Measurements from ENCODE around the gene NPHS2.

Gene NPHS2

GRCh38 chr1:179575497-179576314, at the start of gene NPHS2:
Gene NPHS2 (minus strand): TSS chr1:179575948. CDS start chr1:179575864, 84 bp downstream.
- H3K27me3 ChIP-seq (replicated peaks) = peaks cover 18% of the 10 kb centered on the region
- in situ Hi-C loops (cut with HindIII; ENCODE audit: low pct_ligation_motif_present, low sequenced_read_pairs) = no loop called here
- TF ChIP-seq CTCF (IDR thresholded peaks at IDR 0.05; ENCODE audit: low read depth, low read length, missing control alignments) = no peak
- H3K36me3 ChIP-seq (replicated peaks) = no peaks in the 10 kb centered on the region
- H3K4me3 ChIP-seq (ENCODE audit: low read depth, low read length) = no peak within 1 kb of the TSS
- H3K27ac ChIP-seq = no peak within 1 kb of the TSS
- DNase-seq = no peak

DNA sequence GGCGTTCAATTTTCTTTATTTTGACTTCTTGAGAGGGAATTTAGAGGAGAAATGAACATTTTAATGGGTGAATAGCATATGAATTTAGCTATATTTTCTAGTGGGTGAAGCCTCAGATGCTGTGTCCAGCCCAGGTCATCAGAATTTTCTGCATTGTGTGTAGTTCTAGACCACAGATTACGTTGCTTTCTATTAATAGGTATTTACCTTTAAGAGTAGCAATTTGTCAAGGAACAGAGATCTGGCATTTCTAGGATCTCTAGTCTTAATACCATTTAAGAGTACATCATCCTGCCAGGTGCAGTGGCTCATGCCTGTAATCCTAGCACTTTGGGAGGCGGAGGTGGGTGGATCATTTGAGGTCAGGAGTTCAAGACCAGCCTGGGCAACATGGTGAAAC, 36.6 kb upstream of the NPHS2 start:
- TF ChIP-seq CTCF (IDR thresholded peaks at IDR 0.05; ENCODE audit: low read depth, low read length, missing control alignments) = no peak
- no peaks in the 10 kb centered on the region for H3K27me3 ChIP-seq (replicated peaks)
- H3K4me3 ChIP-seq (ENCODE audit: low read depth, low read length) = no peak overlapping the region
- DNase-seq = no peak
- H3K36me3 ChIP-seq (replicated peaks) = no peaks in the 10 kb centered on the region
- H3K27ac ChIP-seq = no peak overlapping the region
- in situ Hi-C loops (cut with HindIII; ENCODE audit: low pct_ligation_motif_present, low sequenced_read_pairs) = no loop called here

- TF ChIP-seq CTCF (IDR thresholded peaks at IDR 0.05; ENCODE audit: low read depth, low read length, missing control alignments) = no peak
- in situ Hi-C loops (cut with HindIII; ENCODE audit: low pct_ligation_motif_present, low sequenced_read_pairs) = no loop called here
- no peak overlapping the region for H3K27ac ChIP-seq
- no peaks in the 10 kb centered on the region for H3K27me3 ChIP-seq (replicated peaks)
- H3K36me3 ChIP-seq (replicated peaks) = no peaks in the 10 kb centered on the region
- H3K4me3 ChIP-seq (ENCODE audit: low read depth, low read length) = no peak overlapping the region
- no peak for DNase-seq
Observed at GRCh38 chr1:179601093-179601492, 25.3 kb upstream of the NPHS2 start.

DNA sequence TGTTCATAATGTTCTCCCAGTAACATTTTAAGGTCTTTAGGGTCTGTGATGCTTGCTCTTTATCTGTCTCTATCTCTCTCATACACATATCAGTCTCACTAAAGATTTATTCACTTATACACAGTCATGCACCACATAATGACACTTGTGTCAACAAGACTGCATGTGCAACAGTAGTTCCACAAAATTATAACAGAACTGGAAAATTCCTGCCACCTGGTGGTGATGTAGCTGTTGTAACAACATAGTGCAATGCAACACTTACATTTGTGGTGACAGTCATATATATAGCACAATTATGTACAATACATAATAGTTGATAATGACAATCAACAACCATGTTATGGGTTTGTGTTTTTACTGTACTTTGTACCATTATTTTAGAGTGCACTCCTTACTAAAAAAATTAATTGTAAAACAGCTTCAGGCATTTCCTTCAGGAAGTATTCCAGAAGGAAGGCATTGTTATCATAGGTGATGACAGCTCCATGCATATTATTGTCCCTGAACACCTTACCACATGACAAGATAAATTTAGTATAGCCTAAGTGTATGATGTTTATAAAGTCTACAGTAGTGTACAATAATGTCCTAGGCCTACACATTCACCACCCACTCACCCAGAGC, 24.0 kb upstream of the NPHS2 start:
- no peak overlapping the region for H3K4me3 ChIP-seq (ENCODE audit: low read depth, low read length)
- no peaks in the 10 kb centered on the region for H3K27me3 ChIP-seq (replicated peaks)
- in situ Hi-C loops (cut with HindIII; ENCODE audit: low pct_ligation_motif_present, low sequenced_read_pairs) = no loop called here
- DNase-seq = peak; percentile 36
- no peaks in the 10 kb centered on the region for H3K36me3 ChIP-seq (replicated peaks)
- peak; percentile 55 for TF ChIP-seq CTCF (IDR thresholded peaks at IDR 0.05; ENCODE audit: low read depth, low read length, missing control alignments)
- no peak overlapping the region for H3K27ac ChIP-seq

GRCh38 chr1:179598631-179599030, 22.9 kb upstream of the NPHS2 start:
- H3K27ac ChIP-seq = no peak overlapping the region
- no peak for DNase-seq
- H3K36me3 ChIP-seq (replicated peaks) = no peaks in the 10 kb centered on the region

More at GRCh38 chr1:179598631-179599030, 22.9 kb upstream of the NPHS2 start:
- TF ChIP-seq CTCF (IDR thresholded peaks at IDR 0.05; ENCODE audit: low read depth, low read length, missing control alignments) = no peak
- Histone ChIP-seq H3K27me3 (replicated peaks) (no peaks in the 10 kb centered on the region), H3K4me3 (ENCODE audit: low read depth, low read length) (no peak overlapping the region)
- in situ Hi-C loops (cut with HindIII; ENCODE audit: low pct_ligation_motif_present, low sequenced_read_pairs) = no loop called here
